ENCODE results near the gene ARHGAP28. TPM values are rescaled to one million over a fixed set of nuclear protein-coding genes. Genes with fewer than 3 reads are reported as not detected.

ARHGAP28 gene
- polyA plus RNA-seq, 3 donors, result not detected

GRCh38 chr18:6795307-6795706, 65.8 kb downstream of the ARHGAP28 start:
- H3K27me3 ChIP-seq (ENCODE audit: control insufficient read depth in 2 of 2, insufficient read depth in 2 of 2, low read length in 2 of 2), result no peaks in the 10 kb centered on the region
- H3K9me3 Mint-ChIP-seq, result peaks cover 0 to 11% (median 5%) of the 10 kb centered on the region in 7 donors
- no peaks in the 10 kb centered on the region for H3K36me3 ChIP-seq (replicated peaks in 1 of 2; ENCODE audit: control insufficient read depth in 1 of 2, insufficient read depth in 2 of 2, low read length in 2 of 2)
- H3K4me1 Mint-ChIP-seq, result no peaks in the 10 kb centered on the region
- H3K36me3 Mint-ChIP-seq, result no peaks in the 10 kb centered on the region
- H3K9ac ChIP-seq (ENCODE audit: insufficient read depth, low read length, poor library complexity, severe bottlenecking), result no peak overlapping the region
- intact Hi-C loops (cut with micrococcal nuclease), result loop anchor here in 1 of 2 donors (10.0 kb wide), 1 partner anchor 61 kb away; no protein-coding TSS in a partner anchor
- no peaks in the 10 kb centered on the region for H3K27me3 Mint-ChIP-seq (ENCODE audit: low read depth in 3 of 3)
- H3K27ac Mint-ChIP-seq, result no peak overlapping the region
- H3K27ac ChIP-seq (ENCODE audit: low read depth in 1 of 2, low read length in 2 of 2), result no peak overlapping the region
- H3K4me3 ChIP-seq (replicated peaks in 1 of 3; ENCODE audit: low read depth in 2 of 3, low read length in 3 of 3), result no peak overlapping the region
- no peaks in the 10 kb centered on the region for H3K4me1 ChIP-seq (ENCODE audit: control insufficient read depth in 1 of 2, insufficient read depth in 2 of 2, low read length in 2 of 2)
- no peak overlapping the region for H3K4me3 Mint-ChIP-seq
- H3K4me2 ChIP-seq (replicated peaks; ENCODE audit: extremely low read depth, low read length, poor library complexity, severe bottlenecking), result no peak overlapping the region
- 94% methylated on average over 3 of the region's 4 CpGs for WGBS (ENCODE audit: insufficient coverage)
- H4K20me1 ChIP-seq (ENCODE audit: insufficient read depth, low read length), result no peaks in the 10 kb centered on the region
- DNase-seq, result no peak
- TF ChIP-seq, protein P1, sequence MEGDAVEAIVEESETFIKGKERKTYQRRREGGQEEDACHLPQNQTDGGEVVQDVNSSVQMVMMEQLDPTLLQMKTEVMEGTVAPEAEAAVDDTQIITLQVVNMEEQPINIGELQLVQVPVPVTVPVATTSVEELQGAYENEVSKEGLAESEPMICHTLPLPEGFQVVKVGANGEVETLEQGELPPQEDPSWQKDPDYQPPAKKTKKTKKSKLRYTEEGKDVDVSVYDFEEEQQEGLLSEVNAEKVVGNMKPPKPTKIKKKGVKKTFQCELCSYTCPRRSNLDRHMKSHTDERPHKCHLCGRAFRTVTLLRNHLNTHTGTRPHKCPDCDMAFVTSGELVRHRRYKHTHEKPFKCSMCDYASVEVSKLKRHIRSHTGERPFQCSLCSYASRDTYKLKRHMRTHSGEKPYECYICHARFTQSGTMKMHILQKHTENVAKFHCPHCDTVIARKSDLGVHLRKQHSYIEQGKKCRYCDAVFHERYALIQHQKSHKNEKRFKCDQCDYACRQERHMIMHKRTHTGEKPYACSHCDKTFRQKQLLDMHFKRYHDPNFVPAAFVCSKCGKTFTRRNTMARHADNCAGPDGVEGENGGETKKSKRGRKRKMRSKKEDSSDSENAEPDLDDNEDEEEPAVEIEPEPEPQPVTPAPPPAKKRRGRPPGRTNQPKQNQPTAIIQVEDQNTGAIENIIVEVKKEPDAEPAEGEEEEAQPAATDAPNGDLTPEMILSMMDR (IDR thresholded peaks at IDR 0.05), result no peak
- no peak overlapping the region for H2AFZ ChIP-seq (ENCODE audit: insufficient read depth, low read depth, low read length, poor library complexity, severe bottlenecking)
- no peaks in the 10 kb centered on the region for H3K79me2 ChIP-seq (ENCODE audit: insufficient read depth, low read length)
- H3K9me3 ChIP-seq (replicated peaks in 1 of 2; ENCODE audit: control insufficient read depth in 1 of 2, insufficient read depth in 1 of 2, low read length in 2 of 2), result no peaks in the 10 kb centered on the region

DNA sequence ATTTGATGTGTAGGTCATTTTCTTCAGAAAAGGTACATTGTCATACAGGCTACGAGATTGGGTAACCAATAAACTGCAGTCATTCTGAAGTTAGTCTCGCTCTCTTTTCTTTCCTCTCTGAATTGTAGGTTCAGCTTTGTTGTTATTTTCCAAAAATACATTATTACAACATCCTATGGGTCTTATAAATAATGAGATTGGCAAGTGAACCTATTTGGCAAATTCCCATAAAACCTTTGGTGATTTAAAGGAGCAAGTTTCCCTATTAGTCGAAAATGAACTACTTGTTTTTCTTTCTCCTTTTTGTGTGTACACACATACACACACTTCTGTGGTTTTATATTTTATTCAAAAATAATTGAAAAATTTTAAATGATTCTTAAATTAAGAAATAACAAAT, 67.0 kb downstream of the ARHGAP28 start:
- peaks cover 0 to 11% (median 5%) of the 10 kb centered on the region in 7 donors for H3K9me3 Mint-ChIP-seq
- no peak overlapping the region for H3K4me3 Mint-ChIP-seq

More for the DNA sequence above, 67.0 kb downstream of the ARHGAP28 start:
- H3K4me1 ChIP-seq (ENCODE audit: control insufficient read depth in 1 of 2, insufficient read depth in 2 of 2, low read length in 2 of 2), result no peaks in the 10 kb centered on the region
- H3K4me3 ChIP-seq (replicated peaks in 1 of 3; ENCODE audit: low read depth in 2 of 3, low read length in 3 of 3), result no peak overlapping the region
- no peak overlapping the region for H3K27ac ChIP-seq (ENCODE audit: low read depth in 1 of 2, low read length in 2 of 2)
- H3K9me3 ChIP-seq (replicated peaks in 1 of 2; ENCODE audit: control insufficient read depth in 1 of 2, insufficient read depth in 1 of 2, low read length in 2 of 2), result no peaks in the 10 kb centered on the region
- no peaks in the 10 kb centered on the region for H3K27me3 Mint-ChIP-seq (ENCODE audit: low read depth in 3 of 3)
- no peaks in the 10 kb centered on the region for H4K20me1 ChIP-seq (ENCODE audit: insufficient read depth, low read length)
- H3K4me2 ChIP-seq (replicated peaks; ENCODE audit: extremely low read depth, low read length, poor library complexity, severe bottlenecking), result no peak overlapping the region
- no peaks in the 10 kb centered on the region for H3K27me3 ChIP-seq (ENCODE audit: control insufficient read depth in 2 of 2, insufficient read depth in 2 of 2, low read length in 2 of 2)
- no peaks in the 10 kb centered on the region for H3K4me1 Mint-ChIP-seq
- H2AFZ ChIP-seq (ENCODE audit: insufficient read depth, low read depth, low read length, poor library complexity, severe bottlenecking), result no peak overlapping the region
- no peak overlapping the region for H3K27ac Mint-ChIP-seq
- no peak overlapping the region for H3K9ac ChIP-seq (ENCODE audit: insufficient read depth, low read length, poor library complexity, severe bottlenecking)
- no peaks in the 10 kb centered on the region for H3K79me2 ChIP-seq (ENCODE audit: insufficient read depth, low read length)
- intact Hi-C loops (cut with micrococcal nuclease), result loop anchor here in 1 of 2 donors (10.0 kb wide), 1 partner anchor 62 kb away; no protein-coding TSS in a partner anchor
- no CpG with 5 or more reads among the region's 3 CpGs for WGBS (ENCODE audit: insufficient coverage)
- TF ChIP-seq, protein P1 (IDR thresholded peaks at IDR 0.05), result no peak
- no peak for DNase-seq
- no peaks in the 10 kb centered on the region for H3K36me3 ChIP-seq (replicated peaks in 1 of 2; ENCODE audit: control insufficient read depth in 1 of 2, insufficient read depth in 2 of 2, low read length in 2 of 2)
- no peaks in the 10 kb centered on the region for H3K36me3 Mint-ChIP-seq
